Motor neuron (in vitro differentiated cells): ENCODE results near the gene SSTR4. TPM values are rescaled to one million over a fixed set of nuclear protein-coding genes. Genes with fewer than 3 reads are reported as not detected.
"Not testable (repeated sequence)": the region's sequence is repeated elsewhere in the genome, so short reads cannot be mapped to it uniquely, and the experiment has no call there.

Experiments
- ATAC-seq, 8 experiments: fragments of 200-7000 bp; cut with Tn5 transposase; replicated peaks in 6 of 8; 2 replicates each; pipeline ENCODE4 v1.8.0; 2021; ENCODE audit warnings: mild to moderate bottlenecking in 8 of 8, moderate library complexity in 8 of 8
- H3K27ac ChIP-seq, 2 donors: fragments of 250-450 bp; sonication (Bioruptor Pico); 2 replicates each; pipeline ENCODE4 v1.9.0; 2021; ENCODE audit warnings: antibody characterized with exemption in 2 of 2, mild to moderate bottlenecking in 2 of 2, moderate library complexity in 1 of 2
- H3K4me1 ChIP-seq, 2 donors: fragments of 250-450 bp; sonication (Bioruptor Pico); replicated peaks in 1 of 2; 2 replicates each; pipeline ENCODE4 v1.6.1; 2021; ENCODE audit warnings: antibody characterized with exemption in 2 of 2, mild to moderate bottlenecking in 2 of 2, moderate library complexity in 1 of 2
- H3K4me3 ChIP-seq, 5 donors: fragments of 250-450 bp; sonication (Bioruptor Pico); 2 replicates each; pipeline ENCODE4 v1.9.0; 2021; ENCODE audit warnings: antibody characterized with exemption in 5 of 5, mild to moderate bottlenecking in 5 of 5, moderate library complexity in 4 of 5
- WGBS, 10 experiments: fragments of 450-650 bp; shearing (Covaris generic); methylation state at CpG; one replicate each; pipeline ENCODE4 v1.0.0; 2022; 5-methylcytosine and 5-hydroxymethylcytosine counted together
- in situ Hi-C, 9 experiments: fragments of 400-800 bp; cut with MboI; loops; one replicate each; pipeline ENCODE4 v1.15.0; 2021; ENCODE audit warnings: low sequenced_read_pairs in 9 of 9, low pct_unique_long_range_greater_than_20kb in 2 of 9; ENCODE audit not compliant: unreplicated experiment in 9 of 9
- total RNA-seq, 8 experiments: library from RNA; unstranded; fragments of 300-600 nt; gene quantifications; 2 replicates each; pipeline versions ENCODE4 v1.2.3 to v1.2.4, GENCODE V29; 2022

SSTR4 gene
- total RNA-seq, 8 experiments from 2014 or later, result 0.13 to 0.62 (median 0.35) TPM; not detected in 4

DNA sequence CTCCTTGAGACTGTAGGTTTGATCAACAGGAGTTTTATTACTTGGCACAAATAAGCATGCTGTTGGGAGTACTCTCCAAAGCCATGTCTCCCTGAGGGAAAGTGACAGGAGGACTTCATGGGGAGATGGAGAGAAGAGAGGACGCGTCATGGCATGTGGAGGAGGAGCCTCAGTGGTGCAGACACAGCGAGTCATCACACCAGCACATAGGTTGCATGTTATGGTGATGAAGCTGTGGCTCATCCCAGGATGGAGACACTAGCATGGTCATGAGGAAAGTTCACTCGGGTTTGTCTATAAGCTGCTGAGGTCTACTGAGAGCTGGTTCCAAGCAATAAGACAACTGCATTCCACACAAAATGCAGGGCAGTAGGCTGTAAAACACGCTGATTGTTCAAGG lies 13.2 kb upstream of the SSTR4 start:
- Histone ChIP-seq H3K27ac (no peak overlapping the region), H3K4me3 (no peak overlapping the region), H3K4me1 (no peaks in the 10 kb centered on the region)
- in situ Hi-C loops, result no loop called here
- 50 to 100% (median 73%) methylated on average over 2 to 4 of the region's 5 CpGs; no CpG with 5 or more reads in 5 of the 10 experiments for WGBS, 10 experiments
- ATAC-seq, result peak in 3 of 8 experiments; percentile 41 to 64 (median 59)

DNA sequence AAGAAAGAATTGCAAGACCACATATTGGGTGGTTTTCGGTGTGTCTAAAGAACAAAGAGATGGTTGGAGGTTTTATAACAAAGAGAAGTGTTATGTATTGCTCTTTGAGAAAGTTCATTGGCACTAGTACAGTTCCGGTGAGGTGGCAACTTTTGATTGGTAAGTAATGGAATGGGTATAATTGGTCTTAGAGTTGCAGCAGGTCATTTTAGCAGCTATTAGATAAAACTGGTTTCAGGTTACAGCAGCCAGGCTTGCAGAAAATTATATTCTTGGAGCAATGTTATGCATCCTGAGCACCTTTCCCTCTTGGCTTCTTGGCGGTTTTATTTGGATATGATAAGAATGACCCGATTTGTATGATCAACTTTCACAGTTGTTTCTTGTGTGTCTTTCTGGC lies 12.3 kb upstream of the SSTR4 start:
- in situ Hi-C loops, result no loop called here
- H3K27ac ChIP-seq, result no peak overlapping the region
- ATAC-seq, result no peak
- WGBS, 10 experiments, result 75 to 100% (median 91%) methylated on average over 1 to 4 of the region's 4 CpGs
- H3K4me1 ChIP-seq, result no peaks in the 10 kb centered on the region
- no peak overlapping the region for H3K4me3 ChIP-seq

GRCh38 chr20:23023621-23024177 lies 11.4 kb upstream of the SSTR4 start:
- Histone ChIP-seq H3K4me3 (no peak overlapping the region), H3K4me1 (no peaks in the 10 kb centered on the region), H3K27ac (no peak overlapping the region)
- WGBS, 10 experiments, result 72 to 100% (median 86%) methylated on average over 1 to 6 of the region's 10 CpGs; no CpG with 5 or more reads in 1 of the 10 experiments
- ATAC-seq, result no peak
- in situ Hi-C loops, result no loop called here

DNA sequence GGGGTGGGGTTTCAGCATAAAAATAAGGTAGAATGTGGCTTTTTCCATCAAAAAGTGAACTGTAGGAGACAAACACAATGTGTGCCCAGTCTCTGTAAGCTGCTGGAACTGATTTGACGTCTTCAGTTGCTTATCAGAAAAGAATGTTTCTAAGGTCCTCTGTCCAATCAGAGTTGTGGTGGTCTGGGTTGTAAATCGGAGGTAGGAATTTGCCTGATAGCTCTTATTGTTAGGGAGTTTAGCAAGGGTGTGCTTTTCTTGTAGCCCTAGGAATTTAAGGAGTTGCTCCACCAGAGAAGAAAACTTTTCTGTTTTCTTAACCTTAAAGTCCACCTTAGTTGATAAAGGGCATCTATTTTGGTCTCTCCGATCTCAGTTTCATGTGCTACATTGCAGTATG lies 10.4 kb upstream of the SSTR4 start:
- in situ Hi-C loops, result loop anchor here in 2 of 9 experiments (25.0 kb wide), 1 partner anchor 313 kb away; no protein-coding TSS in a partner anchor
- no peak for ATAC-seq
- Histone ChIP-seq H3K4me3 (no peak overlapping the region), H3K4me1 (no peaks in the 10 kb centered on the region), H3K27ac (no peak overlapping the region)
- 29 to 100% (median 69%) methylated on average over 1 to 3 of the region's 3 CpGs; no CpG with 5 or more reads in 2 of the 10 experiments for WGBS, 10 experiments

- in situ Hi-C loops, result loop anchor here in 2 of 9 experiments (25.0 kb wide), 1 partner anchor 312 kb away; no protein-coding TSS in a partner anchor
- H3K4me1 ChIP-seq, H3K4me3 ChIP-seq, H3K27ac ChIP-seq, ATAC-seq: not testable (repeated sequence)
- 67 to 96% (median 91%) methylated on average over 3 to 13 of the region's 14 CpGs; no CpG with 5 or more reads in 1 of the 10 experiments for WGBS, 10 experiments
These were observed 9.6 kb upstream of the SSTR4 start for GRCh38 chr20:23025503-23025902.

DNA sequence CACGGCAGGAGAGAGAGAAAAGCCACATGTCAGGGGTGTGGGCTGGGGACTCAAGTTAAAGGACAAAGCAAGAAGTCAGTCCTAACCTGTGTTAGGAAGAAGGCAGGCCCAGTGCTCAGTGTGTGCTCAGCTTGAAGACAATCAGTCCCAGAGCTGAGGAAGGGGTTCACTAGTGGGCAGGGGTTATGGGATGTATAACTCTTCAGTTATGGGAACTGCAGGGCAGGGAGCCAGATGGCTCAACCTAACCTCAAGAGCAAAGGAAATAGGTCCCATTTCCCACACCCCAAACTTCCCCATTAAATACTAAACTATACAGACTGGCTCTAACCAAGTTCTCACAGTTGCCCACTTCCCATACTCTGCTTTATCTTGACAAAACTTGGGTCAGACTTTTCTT lies 7.4 kb upstream of the SSTR4 start:
- H3K4me3 ChIP-seq, result no peak overlapping the region
- ATAC-seq, result no peak
- WGBS, 10 experiments, result 60 to 100% (median 83%) methylated on average over 1 of the region's 1 CpG; no CpG with 5 or more reads in 5 of the 10 experiments
- no peaks in the 10 kb centered on the region for H3K4me1 ChIP-seq
- H3K27ac ChIP-seq, result no peak overlapping the region
- in situ Hi-C loops, result loop anchor here in 2 of 9 experiments (25.0 kb wide), 1 partner anchor 310 kb away; no protein-coding TSS in a partner anchor

- H3K4me1 ChIP-seq, result no peaks in the 10 kb centered on the region
- in situ Hi-C loops, result loop anchor here in 2 of 9 experiments (25.0 kb wide), 1 partner anchor 309 kb away; no protein-coding TSS in a partner anchor
- no peak overlapping the region for H3K4me3 ChIP-seq
- H3K27ac ChIP-seq, result no peak overlapping the region
- 0 to 100% (median 33%) methylated on average over 1 to 3 of the region's 3 CpGs; no CpG with 5 or more reads in 1 of the 10 experiments for WGBS, 10 experiments
- ATAC-seq, result peak in 5 of 8 experiments; percentile 39 to 95 (median 68)
These were observed 6.7 kb upstream of the SSTR4 start for GRCh38 chr20:23028392-23028791.

GRCh38 chr20:23029324-23029723 lies 5.8 kb upstream of the SSTR4 start:
- no peak for ATAC-seq
- Histone ChIP-seq H3K4me1 (no peaks in the 10 kb centered on the region), H3K4me3 (no peak overlapping the region), H3K27ac (no peak overlapping the region)
- in situ Hi-C loops, result loop anchor here in 2 of 9 experiments (25.0 kb wide), 1 partner anchor 308 kb away; no protein-coding TSS in a partner anchor
- 6 to 90% (median 59%) methylated on average over 1 to 4 of the region's 4 CpGs for WGBS, 10 experiments

DNA sequence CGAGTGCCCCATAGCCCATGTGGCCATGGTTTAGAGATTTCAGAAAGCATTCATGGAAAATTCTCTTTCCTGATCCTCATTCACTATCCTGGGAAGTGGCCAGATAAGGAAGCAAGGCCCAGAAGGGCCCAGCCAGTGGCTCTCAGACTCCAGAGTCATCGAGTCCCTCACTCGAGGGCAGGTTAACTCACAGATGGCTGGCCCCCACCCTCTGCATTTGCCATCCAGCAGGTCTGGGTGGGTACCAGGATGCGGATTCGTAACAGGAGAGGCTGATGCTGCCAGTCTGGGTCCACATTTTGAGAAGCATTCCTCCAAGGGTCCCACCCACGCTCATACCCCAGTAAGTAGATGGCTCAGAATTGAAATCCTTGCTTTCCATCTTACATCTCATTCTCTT lies 3.8 kb upstream of the SSTR4 start:
- no peak overlapping the region for H3K4me3 ChIP-seq
- H3K4me1 ChIP-seq, result no peaks in the 10 kb centered on the region
- no peak overlapping the region for H3K27ac ChIP-seq
- in situ Hi-C loops, result loop anchor here in 2 of 9 experiments (25.0 kb wide), 1 partner anchor 306 kb away; no protein-coding TSS in a partner anchor
- 50 to 100% (median 74%) methylated on average over 1 to 5 of the region's 6 CpGs; no CpG with 5 or more reads in 1 of the 10 experiments for WGBS, 10 experiments
- no peak for ATAC-seq

- no peak for ATAC-seq
- 40 to 100% (median 78%) methylated on average over 1 to 6 of the region's 6 CpGs; no CpG with 5 or more reads in 1 of the 10 experiments for WGBS, 10 experiments
- Histone ChIP-seq H3K27ac (no peak overlapping the region), H3K4me1 (no peaks in the 10 kb centered on the region), H3K4me3 (no peak overlapping the region)
- in situ Hi-C loops, result loop anchor here in 2 of 9 experiments (25.0 kb wide), 1 partner anchor 305 kb away; no protein-coding TSS in a partner anchor
These were observed 2.9 kb upstream of the SSTR4 start for GRCh38 chr20:23032056-23032749.

- Histone ChIP-seq H3K27ac (no peak overlapping the region), H3K4me1 (no peaks in the 10 kb centered on the region), H3K4me3 (no peak overlapping the region)
- in situ Hi-C loops, result loop anchor here in 2 of 9 experiments (25.0 kb wide), 1 partner anchor 305 kb away; no protein-coding TSS in a partner anchor
- no peak for ATAC-seq
- 67 to 86% (median 80%) methylated on average over 1 to 5 of the region's 5 CpGs; no CpG with 5 or more reads in 4 of the 10 experiments for WGBS, 10 experiments
These were observed 2.4 kb upstream of the SSTR4 start for GRCh38 chr20:23032750-23033078.

DNA sequence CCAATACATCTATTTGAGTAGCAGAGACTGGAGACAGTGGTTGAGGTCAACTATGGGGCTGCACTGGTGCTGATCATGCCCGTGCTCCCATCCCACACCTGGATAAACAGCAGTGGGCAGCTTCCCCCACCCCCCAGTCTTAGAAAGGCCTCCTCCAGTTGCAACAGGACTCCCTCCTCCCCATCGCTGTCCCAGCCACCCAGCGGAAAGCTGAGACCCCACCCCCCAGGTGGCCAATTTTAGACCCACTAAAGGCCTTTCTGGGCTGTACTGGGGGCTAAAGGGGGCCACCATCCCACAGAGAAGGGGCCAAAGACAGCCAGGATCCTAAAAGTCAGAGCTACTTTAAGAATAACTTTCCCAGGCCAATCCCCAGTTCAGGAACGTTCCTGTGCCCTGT lies 1.2 kb upstream of the SSTR4 start:
- Histone ChIP-seq H3K4me3 (no peak overlapping the region), H3K4me1 (no peaks in the 10 kb centered on the region), H3K27ac (no peak overlapping the region)
- WGBS, 10 experiments, result 40% methylated on average over 1 of the region's 4 CpGs; no CpG with 5 or more reads in 8 of the 10 experiments
- no peak for ATAC-seq
- in situ Hi-C loops, result loop anchor here in 2 of 9 experiments (25.0 kb wide), 1 partner anchor 303 kb away; no protein-coding TSS in a partner anchor

DNA sequence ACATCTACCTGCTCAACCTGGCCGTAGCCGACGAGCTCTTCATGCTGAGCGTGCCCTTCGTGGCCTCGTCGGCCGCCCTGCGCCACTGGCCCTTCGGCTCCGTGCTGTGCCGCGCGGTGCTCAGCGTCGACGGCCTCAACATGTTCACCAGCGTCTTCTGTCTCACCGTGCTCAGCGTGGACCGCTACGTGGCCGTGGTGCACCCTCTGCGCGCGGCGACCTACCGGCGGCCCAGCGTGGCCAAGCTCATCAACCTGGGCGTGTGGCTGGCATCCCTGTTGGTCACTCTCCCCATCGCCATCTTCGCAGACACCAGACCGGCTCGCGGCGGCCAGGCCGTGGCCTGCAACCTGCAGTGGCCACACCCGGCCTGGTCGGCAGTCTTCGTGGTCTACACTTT lies 619 bp downstream of the SSTR4 start:
- Histone ChIP-seq H3K27ac (no peak overlapping the region), H3K4me1 (no peaks in the 10 kb centered on the region), H3K4me3 (no peak overlapping the region)
- no peak for ATAC-seq
- in situ Hi-C loops, result loop anchor here in 2 of 9 experiments (25.0 kb wide), 1 partner anchor 302 kb away; no protein-coding TSS in a partner anchor
- WGBS, 10 experiments, result 80 to 100% (median 100%) methylated on average over 1 to 4 of the region's 41 CpGs; no CpG with 5 or more reads in 7 of the 10 experiments
